IPS DF 6.9 (cell line): Measurements from ENCODE around the gene PSAT1.

Experiments
- DNase-seq: peaks from one replicate; pipeline ENCODE4 v3.0.0-alpha.2; 2013; ENCODE audit warnings: low read depth, low spot score
- H3K27ac ChIP-seq: one replicate; pipeline ENCODE4 v1.5.1; 2013; ENCODE audit warnings: low read length, control low read depth
- H3K27me3 ChIP-seq: 2 replicates; pipeline ENCODE4 v1.6.1; 2013; ENCODE audit warnings: mild to moderate bottlenecking, low read length; ENCODE audit not compliant: control insufficient read depth, insufficient read depth
- H3K36me3 ChIP-seq: 2 replicates; pipeline ENCODE4 v1.6.1; 2013; ENCODE audit warnings: low read length; ENCODE audit not compliant: control insufficient read depth, insufficient read depth
- H3K4me1 ChIP-seq: 2 replicates; pipeline ENCODE4 v1.6.1; 2013; ENCODE audit warnings: low read length; ENCODE audit not compliant: control insufficient read depth, insufficient read depth
- H3K4me3 ChIP-seq: 2 replicates; pipeline ENCODE4 v1.5.1; 2013; ENCODE audit warnings: mild to moderate bottlenecking, low read length
- H3K9me3 ChIP-seq: 2 replicates; pipeline ENCODE4 v1.6.1; 2013; ENCODE audit warnings: low read length, inconsistent platforms; ENCODE audit not compliant: control insufficient read depth, insufficient read depth
- WGBS: extraction: QIAGEN DNeasy Blood & Tissue Kit; methylation state at CpG from one replicate; pipeline ENCODE4 v1.1.7; 2013; ENCODE audit warnings: mixed read lengths, missing lambda C conversion rate; ENCODE audit not compliant: insufficient read length, insufficient coverage; 5-methylcytosine and 5-hydroxymethylcytosine counted together

PSAT1 gene

GRCh38 chr9:78326564-78326963 is 29.6 kb downstream of the PSAT1 start:
- H3K36me3 ChIP-seq = peaks cover 16% of the 10 kb centered on the region; the same call in 1 of the 2 replicates
- H3K27me3 ChIP-seq = no peaks in the 10 kb centered on the region
- DNase-seq = no peak
- no peaks in the 10 kb centered on the region for H3K9me3 ChIP-seq
- no peaks in the 10 kb centered on the region for H3K4me1 ChIP-seq
- H3K27ac ChIP-seq = no peak overlapping the region
- no CpG with 5 or more reads among the region's 2 CpGs for WGBS
- H3K4me3 ChIP-seq = no peak overlapping the region

GRCh38 chr9:78332381-78332780 is 35.5 kb downstream of the PSAT1 start:
- WGBS = no CpG with 5 or more reads among the region's 3 CpGs
- Histone ChIP-seq H3K9me3 (no peaks in the 10 kb centered on the region), H3K27me3 (no peaks in the 10 kb centered on the region), H3K36me3 (peaks cover 2% of the 10 kb centered on the region; the same call in 1 of the 2 replicates), H3K4me3 (no peak overlapping the region), H3K27ac (no peak overlapping the region), H3K4me1 (no peaks in the 10 kb centered on the region)
- no peak for DNase-seq

DNA sequence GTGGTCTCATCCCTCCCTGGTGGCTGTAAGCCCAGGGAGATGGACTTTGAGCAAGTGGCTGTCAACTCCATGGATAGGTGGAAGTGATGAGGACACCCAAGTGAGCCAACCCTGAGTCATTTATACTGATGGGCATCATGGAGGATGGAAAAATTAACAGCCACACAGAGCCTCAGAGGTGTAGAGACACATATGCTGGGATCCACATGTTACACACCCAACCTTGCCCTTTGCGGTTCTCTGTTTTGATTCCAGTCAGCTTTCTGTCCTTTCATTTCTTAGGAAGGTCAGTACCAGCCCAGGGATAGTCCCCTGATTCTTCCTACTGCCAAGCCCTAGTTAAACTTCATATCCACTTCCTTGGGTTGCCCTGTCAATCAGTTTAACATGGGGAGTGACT is 51.9 kb downstream of the PSAT1 start:
- Histone ChIP-seq H3K27me3 (no peaks in the 10 kb centered on the region), H3K27ac (no peak overlapping the region), H3K36me3 (no peaks in the 10 kb centered on the region), H3K9me3 (no peaks in the 10 kb centered on the region), H3K4me1 (no peaks in the 10 kb centered on the region), H3K4me3 (no peak overlapping the region)
- DNase-seq = no peak
- WGBS = no CpG with 5 or more reads among the region's 1 CpG

DNA sequence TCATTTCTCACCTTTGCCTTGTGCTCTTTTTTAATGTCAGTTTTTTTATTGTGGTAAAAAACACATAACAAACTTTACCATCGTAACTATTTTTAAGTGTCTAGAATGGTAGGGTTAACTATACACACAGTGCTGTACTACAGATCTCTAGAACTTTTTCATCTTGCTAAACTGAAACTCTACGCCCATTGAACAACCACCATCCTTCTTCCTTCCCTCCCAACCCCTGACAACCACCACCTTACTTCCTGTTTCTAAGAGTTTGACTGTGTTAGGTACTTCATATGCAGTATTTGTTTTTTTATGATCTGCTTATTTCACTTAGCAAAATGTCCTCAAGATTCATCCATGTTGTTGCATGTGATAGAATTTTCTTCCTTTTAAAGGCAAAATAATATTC is 54.9 kb downstream of the PSAT1 start:
- no CpG with 5 or more reads among the region's 2 CpGs for WGBS
- H3K36me3 ChIP-seq = no peaks in the 10 kb centered on the region
- no peak for DNase-seq
- no peak overlapping the region for H3K4me3 ChIP-seq
- H3K4me1 ChIP-seq = no peaks in the 10 kb centered on the region
- no peaks in the 10 kb centered on the region for H3K9me3 ChIP-seq
- no peaks in the 10 kb centered on the region for H3K27me3 ChIP-seq
- H3K27ac ChIP-seq = no peak overlapping the region

DNA sequence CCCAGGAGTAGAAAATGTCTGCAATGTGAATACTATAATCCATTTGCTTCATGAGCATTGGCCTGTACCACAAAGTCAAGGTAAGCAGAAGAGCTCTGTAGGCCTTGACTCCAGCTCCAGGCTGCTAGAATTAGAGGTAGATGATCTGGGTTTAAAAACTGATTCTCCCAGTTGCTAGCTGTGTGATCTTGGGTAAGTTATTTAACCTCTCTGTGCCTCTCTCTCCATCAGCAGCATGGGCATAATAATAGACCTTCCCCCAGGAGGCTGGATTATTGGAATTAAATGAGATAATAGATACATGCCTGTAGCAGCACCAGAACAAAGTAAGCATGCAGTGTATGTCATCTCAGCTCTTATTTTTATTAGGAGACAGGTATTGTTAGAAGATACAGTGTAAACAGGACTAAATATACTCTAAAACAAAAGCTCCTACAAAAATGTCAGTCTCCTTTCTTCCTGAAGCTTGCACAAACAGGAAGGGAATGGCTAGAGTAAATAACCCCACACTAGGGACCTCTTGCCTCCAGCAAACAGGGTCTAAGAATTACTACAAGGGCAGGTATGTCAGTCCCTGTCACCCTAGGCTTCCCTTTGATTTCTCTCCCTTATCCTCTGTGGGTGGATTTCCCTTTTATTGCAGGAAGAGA is 57.5 kb downstream of the PSAT1 start:
- Histone ChIP-seq H3K4me3 (no peak overlapping the region), H3K9me3 (no peaks in the 10 kb centered on the region), H3K4me1 (no peaks in the 10 kb centered on the region), H3K27me3 (no peaks in the 10 kb centered on the region), H3K36me3 (no peaks in the 10 kb centered on the region), H3K27ac (no peak overlapping the region)
- no peak for DNase-seq

DNA sequence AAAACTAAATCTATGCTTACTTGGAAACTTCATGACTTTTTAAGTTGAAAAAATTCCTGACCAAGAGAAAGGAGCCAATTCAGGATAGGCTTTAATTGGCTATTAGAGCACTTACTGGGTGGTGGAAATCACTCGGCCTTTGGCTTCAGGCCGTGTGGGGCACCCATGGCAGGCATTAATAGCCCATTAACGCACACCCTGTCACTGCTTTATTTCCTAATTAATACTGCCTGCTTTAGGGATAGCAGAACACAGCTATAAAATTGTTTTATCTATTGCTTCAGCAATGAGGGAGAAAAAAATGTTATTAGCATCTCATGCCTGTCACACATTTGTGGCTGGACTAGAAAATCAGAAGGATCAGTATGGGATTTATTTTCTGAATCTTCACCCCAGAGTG is 58.1 kb downstream of the PSAT1 start:
- Histone ChIP-seq H3K9me3 (no peaks in the 10 kb centered on the region), H3K4me3 (no peak overlapping the region), H3K4me1 (no peaks in the 10 kb centered on the region), H3K27ac (no peak overlapping the region), H3K27me3 (no peaks in the 10 kb centered on the region), H3K36me3 (no peaks in the 10 kb centered on the region)
- no peak for DNase-seq
- WGBS = no CpG with 5 or more reads among the region's 3 CpGs

DNA sequence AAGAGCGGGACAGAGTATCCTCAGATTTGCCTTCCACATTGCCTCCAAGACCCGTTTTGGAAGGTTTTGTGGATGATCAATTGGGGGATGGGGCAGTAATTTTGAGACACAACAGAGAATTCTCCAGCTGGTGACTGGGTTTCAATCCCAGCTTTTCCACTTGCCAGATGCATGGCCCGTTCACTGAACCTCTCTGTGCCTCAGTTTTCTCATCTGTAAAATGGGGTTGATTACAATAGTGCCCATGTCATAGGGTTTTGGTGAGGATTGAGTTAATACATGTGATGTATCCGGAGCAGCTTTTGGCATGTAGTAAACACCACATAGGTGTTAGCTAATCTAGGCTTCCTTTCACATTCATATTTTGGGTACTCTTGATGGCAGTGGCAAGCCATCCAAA is 59.7 kb downstream of the PSAT1 start:
- H3K27me3 ChIP-seq = no peaks in the 10 kb centered on the region
- H3K4me1 ChIP-seq = no peaks in the 10 kb centered on the region
- no peak overlapping the region for H3K4me3 ChIP-seq
- DNase-seq = no peak
- WGBS = no CpG with 5 or more reads among the region's 4 CpGs
- H3K36me3 ChIP-seq = no peaks in the 10 kb centered on the region
- no peaks in the 10 kb centered on the region for H3K9me3 ChIP-seq
- no peak overlapping the region for H3K27ac ChIP-seq

GRCh38 chr9:78357165-78357873 is 60.4 kb downstream of the PSAT1 start:
- H3K4me1 ChIP-seq = no peaks in the 10 kb centered on the region
- no peaks in the 10 kb centered on the region for H3K27me3 ChIP-seq
- H3K27ac ChIP-seq = no peak overlapping the region
- no peaks in the 10 kb centered on the region for H3K9me3 ChIP-seq
- H3K36me3 ChIP-seq = no peaks in the 10 kb centered on the region
- WGBS = no CpG with 5 or more reads among the region's 23 CpGs
- no peak for DNase-seq
- no peak overlapping the region for H3K4me3 ChIP-seq

- Histone ChIP-seq H3K27me3 (no peaks in the 10 kb centered on the region), H3K9me3 (no peaks in the 10 kb centered on the region), H3K27ac (no peak overlapping the region), H3K4me1 (no peaks in the 10 kb centered on the region), H3K36me3 (no peaks in the 10 kb centered on the region), H3K4me3 (no peak overlapping the region)
- no CpG with 5 or more reads among the region's 17 CpGs for WGBS
- DNase-seq = no peak
These were observed 61.6 kb downstream of the PSAT1 start for GRCh38 chr9:78358329-78359051.

DNA sequence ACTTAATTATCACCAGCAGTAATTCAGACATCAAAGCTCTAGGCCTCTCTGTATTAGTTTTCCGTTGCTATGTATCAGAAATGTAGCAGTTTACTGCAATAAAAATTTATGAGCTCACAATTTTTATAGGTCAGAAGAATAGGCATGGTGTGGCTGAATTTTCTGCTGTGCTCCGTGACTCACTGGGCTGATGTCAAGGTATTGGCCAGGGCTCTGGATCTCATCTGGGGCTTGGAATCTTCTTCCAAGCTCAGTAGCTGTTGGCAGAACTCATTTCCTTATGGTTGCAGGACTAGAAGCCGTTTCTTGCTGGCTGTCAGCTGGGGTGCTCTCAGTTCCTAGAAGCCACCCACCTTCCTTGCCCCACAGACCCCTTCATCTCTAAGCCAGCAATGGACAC is 66.3 kb downstream of the PSAT1 start:
- no CpG with 5 or more reads among the region's 3 CpGs for WGBS
- H3K4me3 ChIP-seq = no peak overlapping the region
- H3K27me3 ChIP-seq = no peaks in the 10 kb centered on the region
- H3K36me3 ChIP-seq = no peaks in the 10 kb centered on the region
- no peak overlapping the region for H3K27ac ChIP-seq
- no peaks in the 10 kb centered on the region for H3K4me1 ChIP-seq
- H3K9me3 ChIP-seq = no peaks in the 10 kb centered on the region
- no peak for DNase-seq
